Loucy (cell line): ENCODE results near the gene MRPS12.

ENCODE experiments used
- H2AFZ ChIP-seq: fragments of 200-600 bp; sonication (generic); 2 replicates; pipeline ENCODE4 v1.6.0; 2016; ENCODE audit warnings: antibody characterized with exemption, mild to moderate bottlenecking, low read length, moderate library complexity
- H3F3A ChIP-seq: fragments of 200-600 bp; 2 replicates; pipeline ENCODE4 v1.6.0; 2016; ENCODE audit warnings: antibody characterized with exemption, low read depth, mild to moderate bottlenecking
- H3K27me3 ChIP-seq: fragments of 200-600 bp; sonication (generic); 2 replicates; pipeline ENCODE4 v1.6.1; 2014; ENCODE audit warnings: low read length, mild to moderate bottlenecking; ENCODE audit not compliant: insufficient read depth, poor library complexity, severe bottlenecking
- H3K36me3 ChIP-seq: fragments of 200-600 bp; sonication (generic); 2 replicates; pipeline ENCODE4 v1.6.1; 2016; ENCODE audit warnings: low read length; ENCODE audit not compliant: insufficient read depth
- H3K4me1 ChIP-seq: fragments of 200-600 bp; sonication (generic); 2 replicates; pipeline ENCODE4 v1.5.1; 2014; ENCODE audit warnings: low read length, mild to moderate bottlenecking; ENCODE audit not compliant: insufficient read depth, poor library complexity, severe bottlenecking
- H3K4me2 ChIP-seq: fragments of 200-600 bp; sonication (generic); 2 replicates; pipeline ENCODE4 v1.6.0; 2014; ENCODE audit warnings: antibody characterized with exemption, low read length, low read depth, mild to moderate bottlenecking; ENCODE audit not compliant: poor library complexity, severe bottlenecking
- H3K4me3 ChIP-seq: fragments of 200-600 bp; sonication (generic); 2 replicates; pipeline ENCODE4 v1.5.1; 2014; ENCODE audit warnings: low read length, mild to moderate bottlenecking, mixed read lengths; ENCODE audit not compliant: poor library complexity, severe bottlenecking
- H3K79me2 ChIP-seq: fragments of 200-600 bp; sonication (generic); 2 replicates; pipeline ENCODE4 v1.6.1; 2014; ENCODE audit warnings: low read length; ENCODE audit not compliant: insufficient read depth
- H3K9ac ChIP-seq: fragments of 200-600 bp; sonication (generic); 2 replicates; pipeline ENCODE4 v1.6.0; 2014; ENCODE audit warnings: mild to moderate bottlenecking, low read depth, low read length, moderate library complexity; ENCODE audit not compliant: poor library complexity, severe bottlenecking
- H3K9me2 ChIP-seq: fragments of 200-600 bp; sonication (generic); replicated peaks from 2 replicates; pipeline ENCODE4 v1.6.1; 2016; ENCODE audit warnings: low read depth, low read length, mixed read lengths
- H3K9me3 ChIP-seq: fragments of 200-600 bp; sonication (generic); 2 replicates; pipeline ENCODE4 v1.6.1; 2014; ENCODE audit warnings: mild to moderate bottlenecking, antibody characterized with exemption, low read length, low read depth; ENCODE audit not compliant: insufficient read depth
- H4K20me1 ChIP-seq: fragments of 200-600 bp; sonication (generic); 2 replicates; pipeline ENCODE4 v1.6.0; 2014; ENCODE audit warnings: antibody characterized with exemption, low read length, mild to moderate bottlenecking; ENCODE audit not compliant: insufficient read depth, poor library complexity, severe bottlenecking
- EZH2phosphoT487 ChIP-seq: fragments of 200-600 bp; IDR thresholded peaks from 2 replicates; pipeline ENCODE4 v1.6.1; 2018; ENCODE audit warnings: antibody characterized with exemption, mild to moderate bottlenecking, moderate library complexity, borderline replicate concordance
- TF ChIP-seq, protein P1 (sequence below): fragments of 200-600 bp; sonication (generic); conservative IDR thresholded peaks from 2 replicates; pipeline ENCODE4 v1.5.1; 2014; ENCODE audit warnings: mild to moderate bottlenecking, antibody characterized with exemption, low read length

Gene MRPS12

DNA sequence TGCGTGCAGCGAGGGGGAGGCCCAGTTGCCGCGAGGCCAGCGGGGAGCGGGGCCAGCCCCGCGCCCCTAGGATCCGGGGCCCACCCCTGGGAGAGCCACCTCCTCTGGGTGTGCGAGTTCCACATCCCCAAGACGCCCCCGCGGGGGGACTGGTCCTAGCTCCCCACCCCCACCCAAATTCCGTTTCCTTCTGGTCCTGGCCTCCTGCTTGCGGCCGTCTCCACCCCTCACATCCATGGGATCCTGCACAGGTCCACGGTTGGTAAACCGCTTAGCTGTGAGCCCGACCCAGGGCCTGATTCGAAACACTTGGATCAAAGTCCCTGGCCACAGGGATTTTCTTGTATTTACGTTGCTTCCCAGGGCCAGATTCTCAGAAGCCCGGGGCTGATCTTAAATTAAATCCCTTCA is 45.1 kb downstream of the MRPS12 start:
- H4K20me1 ChIP-seq, result no peaks in the 10 kb centered on the region
- peaks cover 4% of the 10 kb centered on the region; the same call in 1 of the 2 replicates for H3K9me3 ChIP-seq
- no peaks in the 10 kb centered on the region for H3K36me3 ChIP-seq
- H3K4me1 ChIP-seq, result no peaks in the 10 kb centered on the region
- no peaks in the 10 kb centered on the region for H3K9me2 ChIP-seq
- no peaks in the 10 kb centered on the region for H3K27me3 ChIP-seq
- H2AFZ ChIP-seq, result no peak overlapping the region
- TF ChIP-seq, protein P1, sequence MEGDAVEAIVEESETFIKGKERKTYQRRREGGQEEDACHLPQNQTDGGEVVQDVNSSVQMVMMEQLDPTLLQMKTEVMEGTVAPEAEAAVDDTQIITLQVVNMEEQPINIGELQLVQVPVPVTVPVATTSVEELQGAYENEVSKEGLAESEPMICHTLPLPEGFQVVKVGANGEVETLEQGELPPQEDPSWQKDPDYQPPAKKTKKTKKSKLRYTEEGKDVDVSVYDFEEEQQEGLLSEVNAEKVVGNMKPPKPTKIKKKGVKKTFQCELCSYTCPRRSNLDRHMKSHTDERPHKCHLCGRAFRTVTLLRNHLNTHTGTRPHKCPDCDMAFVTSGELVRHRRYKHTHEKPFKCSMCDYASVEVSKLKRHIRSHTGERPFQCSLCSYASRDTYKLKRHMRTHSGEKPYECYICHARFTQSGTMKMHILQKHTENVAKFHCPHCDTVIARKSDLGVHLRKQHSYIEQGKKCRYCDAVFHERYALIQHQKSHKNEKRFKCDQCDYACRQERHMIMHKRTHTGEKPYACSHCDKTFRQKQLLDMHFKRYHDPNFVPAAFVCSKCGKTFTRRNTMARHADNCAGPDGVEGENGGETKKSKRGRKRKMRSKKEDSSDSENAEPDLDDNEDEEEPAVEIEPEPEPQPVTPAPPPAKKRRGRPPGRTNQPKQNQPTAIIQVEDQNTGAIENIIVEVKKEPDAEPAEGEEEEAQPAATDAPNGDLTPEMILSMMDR, result no peak
- no peak for TF ChIP-seq EZH2phosphoT487
- no peak overlapping the region for H3K4me3 ChIP-seq
- H3K79me2 ChIP-seq, result no peaks in the 10 kb centered on the region
- no peaks in the 10 kb centered on the region for H3F3A ChIP-seq
- no peak overlapping the region for H3K4me2 ChIP-seq
- no peak overlapping the region for H3K9ac ChIP-seq

DNA sequence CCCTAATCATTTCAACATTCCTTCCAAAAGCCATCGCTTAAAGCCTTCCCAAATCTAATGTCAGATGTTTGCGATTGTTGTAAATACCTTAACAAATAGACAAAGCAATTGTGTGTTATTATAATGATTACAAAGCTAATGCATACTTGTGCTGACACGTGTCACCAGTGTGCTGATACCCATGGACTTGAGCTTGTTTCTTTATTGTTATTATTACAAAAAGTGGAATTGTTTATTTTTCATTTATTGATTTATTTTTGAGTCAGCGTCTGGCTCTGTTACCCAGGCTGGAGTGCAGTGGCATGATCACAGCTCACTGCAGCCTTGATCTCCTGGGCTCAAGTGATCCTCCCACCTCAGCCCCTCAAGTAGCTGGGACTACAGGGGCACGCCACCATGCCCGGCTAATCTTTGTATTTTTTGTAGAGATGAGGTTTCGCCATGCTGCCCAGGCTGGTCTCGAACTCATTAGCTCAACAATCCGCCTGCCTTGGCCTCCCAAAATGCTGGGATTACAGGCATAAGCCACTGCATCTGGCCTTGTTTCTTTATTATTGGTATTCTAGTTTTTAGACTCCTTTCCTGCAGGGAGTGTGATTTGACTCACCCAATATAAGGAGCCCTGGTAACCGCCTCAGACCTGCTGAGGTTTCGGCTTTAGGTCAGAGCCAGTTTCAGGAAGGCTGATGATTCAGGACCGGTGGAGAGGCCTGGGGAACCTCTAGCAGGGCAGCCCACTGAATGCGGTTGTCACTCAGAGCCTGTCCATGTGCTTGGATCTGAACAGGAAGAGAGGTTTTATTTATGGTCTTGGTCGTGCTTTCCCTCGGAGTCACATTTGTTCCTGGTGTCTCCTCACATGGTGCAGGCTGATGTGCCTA is 46.9 kb downstream of the MRPS12 start:
- Histone ChIP-seq H3K9ac (no peak overlapping the region), H3K4me2 (no peak overlapping the region), H3K27me3 (no peaks in the 10 kb centered on the region), H3K4me1 (no peaks in the 10 kb centered on the region), H3K79me2 (no peaks in the 10 kb centered on the region), H3K4me3 (no peak overlapping the region), H2AFZ (no peak overlapping the region), H3K9me3 (peaks cover 4% of the 10 kb centered on the region; the same call in 1 of the 2 replicates), H3K36me3 (no peaks in the 10 kb centered on the region), H3K9me2 (no peaks in the 10 kb centered on the region), H4K20me1 (no peaks in the 10 kb centered on the region), H3F3A (no peaks in the 10 kb centered on the region)
- TF ChIP-seq EZH2phosphoT487, result no peak
- TF ChIP-seq, protein P1, result no peak

DNA sequence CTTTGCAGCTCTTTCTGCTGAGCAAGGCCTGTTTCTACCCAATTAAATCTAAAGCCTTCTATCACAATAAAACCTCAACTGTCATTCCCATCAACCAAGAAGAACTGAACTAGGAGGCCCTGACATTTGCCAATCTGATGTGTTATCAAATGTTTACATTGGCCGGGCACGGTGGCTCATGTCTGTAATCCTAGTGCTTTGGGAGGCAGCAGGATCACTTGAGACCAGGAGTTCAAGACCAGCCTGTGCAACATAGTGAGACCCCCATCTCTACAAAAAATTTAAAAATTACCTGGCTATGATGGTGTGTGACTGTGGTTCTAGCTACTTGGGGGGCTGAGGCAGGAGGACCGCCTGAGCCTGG is 47.6 kb downstream of the MRPS12 start:
- no peaks in the 10 kb centered on the region for H4K20me1 ChIP-seq
- no peak overlapping the region for H3K4me2 ChIP-seq
- H3F3A ChIP-seq, result no peaks in the 10 kb centered on the region
- H2AFZ ChIP-seq, result no peak overlapping the region
- no peaks in the 10 kb centered on the region for H3K27me3 ChIP-seq
- H3K9me2 ChIP-seq, result no peaks in the 10 kb centered on the region
- no peaks in the 10 kb centered on the region for H3K79me2 ChIP-seq
- H3K4me3 ChIP-seq, result no peak overlapping the region
- TF ChIP-seq, protein P1, result no peak
- TF ChIP-seq EZH2phosphoT487, result no peak
- H3K9me3 ChIP-seq, result peaks cover 4% of the 10 kb centered on the region; the same call in 1 of the 2 replicates
- no peak overlapping the region for H3K9ac ChIP-seq
- no peaks in the 10 kb centered on the region for H3K36me3 ChIP-seq
- no peaks in the 10 kb centered on the region for H3K4me1 ChIP-seq
